22Rv1 (cell line): ENCODE measurements around the gene IL17REL.

ENCODE experiments used
- ZFX ChIP-seq: fragments of 450-650 bp; IDR thresholded peaks from 2 replicates; pipeline ENCODE4 v1.6.1; 2017; ENCODE audit warnings: antibody characterized with exemption, borderline replicate concordance
- TF ChIP-seq, protein P1 (sequence below): fragments of 450-650 bp; IDR thresholded peaks from 2 replicates; pipeline ENCODE4 v1.5.1; 2017; ENCODE audit warnings: mild to moderate bottlenecking

DNA sequence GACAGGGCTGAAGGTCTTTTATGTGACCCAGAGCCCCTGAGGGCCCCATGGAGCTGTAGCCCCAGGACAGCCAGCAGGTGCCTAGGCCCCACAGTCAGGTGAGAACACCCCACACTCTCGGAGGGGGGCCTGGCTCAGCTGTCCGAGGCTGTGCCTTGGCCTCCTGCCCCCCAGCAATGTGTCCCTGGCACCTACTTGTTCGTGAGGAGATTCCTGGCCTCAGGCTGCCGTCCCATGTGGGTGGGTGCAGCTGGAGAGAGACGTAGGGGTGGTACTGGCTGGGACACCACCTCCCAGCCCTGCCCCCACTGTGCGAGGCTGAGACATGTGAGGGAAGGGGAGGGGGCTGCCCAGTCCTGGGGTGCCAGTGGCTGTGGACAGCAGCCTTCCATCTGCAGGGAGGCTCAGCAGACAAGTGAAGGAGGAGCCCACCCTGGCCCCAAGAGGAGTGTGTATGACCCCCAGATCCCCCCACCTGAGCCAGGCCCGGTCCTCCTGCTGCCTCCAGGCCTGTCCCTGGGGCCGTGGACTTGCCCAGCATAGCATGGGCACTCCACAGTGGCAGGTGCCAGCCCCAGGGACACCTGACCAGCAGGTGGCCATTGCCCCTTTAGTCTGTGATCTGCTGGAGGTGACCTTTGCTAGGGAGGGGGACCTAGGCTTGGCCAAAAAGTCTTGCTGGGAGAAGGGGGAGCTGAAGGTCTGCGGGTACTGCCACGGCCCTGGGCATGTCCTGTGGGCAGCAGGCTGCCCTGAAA is 17.0 kb downstream of the IL17REL start:
- TF ChIP-seq, protein P1, sequence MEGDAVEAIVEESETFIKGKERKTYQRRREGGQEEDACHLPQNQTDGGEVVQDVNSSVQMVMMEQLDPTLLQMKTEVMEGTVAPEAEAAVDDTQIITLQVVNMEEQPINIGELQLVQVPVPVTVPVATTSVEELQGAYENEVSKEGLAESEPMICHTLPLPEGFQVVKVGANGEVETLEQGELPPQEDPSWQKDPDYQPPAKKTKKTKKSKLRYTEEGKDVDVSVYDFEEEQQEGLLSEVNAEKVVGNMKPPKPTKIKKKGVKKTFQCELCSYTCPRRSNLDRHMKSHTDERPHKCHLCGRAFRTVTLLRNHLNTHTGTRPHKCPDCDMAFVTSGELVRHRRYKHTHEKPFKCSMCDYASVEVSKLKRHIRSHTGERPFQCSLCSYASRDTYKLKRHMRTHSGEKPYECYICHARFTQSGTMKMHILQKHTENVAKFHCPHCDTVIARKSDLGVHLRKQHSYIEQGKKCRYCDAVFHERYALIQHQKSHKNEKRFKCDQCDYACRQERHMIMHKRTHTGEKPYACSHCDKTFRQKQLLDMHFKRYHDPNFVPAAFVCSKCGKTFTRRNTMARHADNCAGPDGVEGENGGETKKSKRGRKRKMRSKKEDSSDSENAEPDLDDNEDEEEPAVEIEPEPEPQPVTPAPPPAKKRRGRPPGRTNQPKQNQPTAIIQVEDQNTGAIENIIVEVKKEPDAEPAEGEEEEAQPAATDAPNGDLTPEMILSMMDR = no peak
- TF ChIP-seq ZFX = no peak
